Spleen (tissue), 11 donors: ENCODE data around the gene MID1. TPM values are rescaled to one million over a fixed set of nuclear protein-coding genes. Genes with fewer than 3 reads are reported as not detected.

Experiments used
- DNase-seq: peaks from one replicate; pipeline ENCODE4 v3.0.0-alpha.2; 2020
- H3K27ac ChIP-seq, 8 donors: fragments of 200-600 bp; sonication (generic) in 7 of 8; 1 replicate in 4 of 8; 2 replicates in 4 of 8; pipeline versions ENCODE4 v1.5.0 to v1.8.0; 2016 to 2021; ENCODE audit warnings: inconsistent platforms in 4 of 8, mild to moderate bottlenecking in 4 of 8, moderate library complexity in 1 of 8
- H3K27me3 ChIP-seq, 7 donors: fragments of 200-600 bp; sonication (generic) in 6 of 7; replicated peaks in 1 of 7; 1 replicate in 4 of 7; 2 replicates in 3 of 7; pipeline versions ENCODE4 v1.5.0 to v1.8.0; 2016 to 2021; ENCODE audit warnings: inconsistent platforms in 3 of 7, mild to moderate bottlenecking in 1 of 7
- H3K36me3 ChIP-seq, 6 donors: fragments of 200-600 bp; sonication (generic) in 5 of 6; 1 replicate in 4 of 6; 2 replicates in 2 of 6; pipeline versions ENCODE4 v1.5.0 to v1.8.0; 2016 to 2021; ENCODE audit warnings: inconsistent platforms in 2 of 6
- H3K4me1 ChIP-seq, 6 donors: fragments of 200-600 bp; sonication (generic) in 5 of 6; 1 replicate in 3 of 6; 2 replicates in 3 of 6; pipeline versions ENCODE4 v1.5.0 to v1.8.0; 2016 to 2021; ENCODE audit warnings: inconsistent platforms in 3 of 6
- H3K4me3 ChIP-seq, 8 donors: fragments of 200-600 bp; sonication (generic) in 7 of 8; 1 replicate in 4 of 8; 2 replicates in 4 of 8; pipeline versions ENCODE4 v1.5.0 to v1.8.0; 2016 to 2021; ENCODE audit warnings: inconsistent platforms in 4 of 8, mild to moderate bottlenecking in 4 of 8, moderate library complexity in 2 of 8
- H3K9me3 ChIP-seq, 8 donors: fragments of 200-600 bp; sonication (generic) in 7 of 8; 1 replicate in 4 of 8; 2 replicates in 4 of 8; pipeline versions ENCODE4 v1.5.0 to v1.8.0; 2016 to 2021; ENCODE audit warnings: inconsistent platforms in 4 of 8
- POLR2A ChIP-seq, 3 donors: fragments of 450-650 bp; IDR thresholded peaks; one replicate each; pipeline ENCODE4 v1.5.1; 2017; ENCODE audit warnings: antibody characterized with exemption in 3 of 3, mild to moderate bottlenecking in 1 of 3
- POLR2AphosphoS5 ChIP-seq, 3 donors: sonication (generic); formaldehyde crosslinking; IDR thresholded peaks; one replicate each; pipeline ENCODE4 v1.5.1; 2017; ENCODE audit warnings: antibody characterized with exemption in 3 of 3
- WGBS, 5 donors: extraction: QIAGEN DNeasy Blood & Tissue Kit in 3 of 5; methylation state at CpG; one replicate each; pipeline versions ENCODE4 v1.1.5 to v1.1.7; 2013 to 2018; 5-methylcytosine and 5-hydroxymethylcytosine counted together
- intact Hi-C: fragments of 100-400 bp; cut with DNase I; formaldehyde crosslinking; loops from one replicate; pipeline ENCODE4 v1.15.0; 2023; ENCODE audit warnings: low total_unique reads
- polyA plus RNA-seq, 3 donors: library from polyadenylated mRNA; stranded (reverse); fragments of 200-250 nt; gene quantifications; one replicate each; pipeline ENCODE4 v1.2.1, GENCODE V29; 2013
- total RNA-seq, 7 donors: library from RNA; depleted of rRNA in 3 of 7; stranded (reverse); fragments of >200 nt in 3 of 7; fragmentation: NEBNext Ultra II Directional in 4 of 7; extraction: Animal tissue kit (Norgen Biotek cat#: 25700) in 4 of 7; gene quantifications; one replicate each; pipeline versions ENCODE4 v1.1.0 to v1.2.1, GENCODE V29; 2016 to 2021
- TF ChIP-seq, protein P1 (sequence below), 11 experiments: fragments of 200-600 bp in 7 of 11; fragments of 450-650 bp in 4 of 11; sonication (generic) in 4 of 11; IDR thresholded peaks in 8 of 11; conservative IDR thresholded peaks in 3 of 11; 1 replicate in 7 of 11; 2 replicates in 4 of 11; pipeline versions ENCODE4 v1.4.0 to v1.8.0; 2016 to 2021; ENCODE audit warnings: antibody characterized with exemption in 11 of 11, inconsistent platforms in 4 of 11, mild to moderate bottlenecking in 1 of 11
- donor health status: healthy with polysubstance abuse.
- donor health status: DM: no; HTN: no; CAD: no; lungs with moderate emphysema.
- donor health status: DM: no; HTN: no; CAD: no.
- donor health status: Bipolar disorder and iron deficiency.
- donor health status: healthy.
- donor health status: DM: no; HTN: no; CAD: no.
- donor health status: DM: yes; HTN: yes; CAD: no.

Gene MID1
- total and polyA plus RNA-seq, 10 donors = 0.24 to 4.4 (median 2.7) TPM

DNA sequence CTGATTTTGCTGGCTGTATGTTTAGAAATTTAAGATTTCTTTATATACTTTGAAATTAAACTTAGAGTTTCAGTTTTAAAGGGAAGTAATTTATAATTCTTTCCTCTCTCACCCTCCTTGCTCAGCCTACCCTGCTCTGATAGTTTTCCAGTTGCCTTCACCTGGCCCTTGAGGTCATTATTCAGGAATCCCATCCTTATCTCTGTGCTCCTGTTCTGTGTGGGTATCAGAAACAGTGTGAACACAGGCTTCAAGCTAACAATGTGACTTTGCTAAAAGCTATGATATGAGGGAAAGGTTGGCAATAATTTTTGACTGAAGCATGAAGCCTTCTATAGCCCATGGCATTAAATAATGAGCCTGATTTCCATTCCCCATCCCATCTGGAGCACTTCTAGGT is 128.1 kb downstream of the MID1 start:
- DNase-seq = no peak
- no peaks in the 10 kb centered on the region for H3K36me3 ChIP-seq
- intact Hi-C loops = no loop called here
- no peak overlapping the region for H3K27ac ChIP-seq
- H3K27me3 ChIP-seq = peaks cover 0 to 7% (median 0%) of the 10 kb centered on the region in 7 donors
- no peaks in the 10 kb centered on the region for H3K9me3 ChIP-seq
- no peaks in the 10 kb centered on the region for H3K4me1 ChIP-seq
- H3K4me3 ChIP-seq = no peak overlapping the region
- TF ChIP-seq, protein P1, sequence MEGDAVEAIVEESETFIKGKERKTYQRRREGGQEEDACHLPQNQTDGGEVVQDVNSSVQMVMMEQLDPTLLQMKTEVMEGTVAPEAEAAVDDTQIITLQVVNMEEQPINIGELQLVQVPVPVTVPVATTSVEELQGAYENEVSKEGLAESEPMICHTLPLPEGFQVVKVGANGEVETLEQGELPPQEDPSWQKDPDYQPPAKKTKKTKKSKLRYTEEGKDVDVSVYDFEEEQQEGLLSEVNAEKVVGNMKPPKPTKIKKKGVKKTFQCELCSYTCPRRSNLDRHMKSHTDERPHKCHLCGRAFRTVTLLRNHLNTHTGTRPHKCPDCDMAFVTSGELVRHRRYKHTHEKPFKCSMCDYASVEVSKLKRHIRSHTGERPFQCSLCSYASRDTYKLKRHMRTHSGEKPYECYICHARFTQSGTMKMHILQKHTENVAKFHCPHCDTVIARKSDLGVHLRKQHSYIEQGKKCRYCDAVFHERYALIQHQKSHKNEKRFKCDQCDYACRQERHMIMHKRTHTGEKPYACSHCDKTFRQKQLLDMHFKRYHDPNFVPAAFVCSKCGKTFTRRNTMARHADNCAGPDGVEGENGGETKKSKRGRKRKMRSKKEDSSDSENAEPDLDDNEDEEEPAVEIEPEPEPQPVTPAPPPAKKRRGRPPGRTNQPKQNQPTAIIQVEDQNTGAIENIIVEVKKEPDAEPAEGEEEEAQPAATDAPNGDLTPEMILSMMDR (IDR thresholded peaks at IDR 0.05 in 8 of 11, conservative IDR thresholded peaks at IDR 0.05 in 3 of 11) = no peak
- TF ChIP-seq POLR2AphosphoS5 (IDR thresholded peaks at IDR 0.05) (no peak), POLR2A (IDR thresholded peaks at IDR 0.05) (no peak)

GRCh38 chrX:10486373-10486772 is 134.0 kb downstream of the MID1 start:
- intact Hi-C loops = no loop called here
- Histone ChIP-seq H3K9me3 (no peaks in the 10 kb centered on the region), H3K4me1 (no peaks in the 10 kb centered on the region), H3K27ac (no peak overlapping the region), H3K4me3 (no peak overlapping the region), H3K36me3 (no peaks in the 10 kb centered on the region), H3K27me3 (peaks cover 0 to 7% (median 0%) of the 10 kb centered on the region in 7 donors)
- WGBS, 5 donors = 61 to 93% (median 76%) methylated on average over 3 of the region's 3 CpGs
- TF ChIP-seq POLR2AphosphoS5 (IDR thresholded peaks at IDR 0.05) (no peak), POLR2A (IDR thresholded peaks at IDR 0.05) (no peak)
- TF ChIP-seq, protein P1 (IDR thresholded peaks at IDR 0.05 in 8 of 11, conservative IDR thresholded peaks at IDR 0.05 in 3 of 11) = no peak
- DNase-seq = no peak

GRCh38 chrX:10485326-10485725 is 135.1 kb downstream of the MID1 start:
- Histone ChIP-seq H3K9me3 (no peaks in the 10 kb centered on the region), H3K27ac (no peak overlapping the region), H3K36me3 (no peaks in the 10 kb centered on the region), H3K27me3 (no peaks in the 10 kb centered on the region), H3K4me3 (no peak overlapping the region), H3K4me1 (no peaks in the 10 kb centered on the region)
- WGBS, 5 donors = 70 to 100% (median 92%) methylated on average over 3 of the region's 3 CpGs
- intact Hi-C loops = no loop called here
- TF ChIP-seq POLR2AphosphoS5 (IDR thresholded peaks at IDR 0.05) = no peak
- TF ChIP-seq, protein P1 (IDR thresholded peaks at IDR 0.05 in 8 of 11, conservative IDR thresholded peaks at IDR 0.05 in 3 of 11) = no peak
- no peak for TF ChIP-seq POLR2A (IDR thresholded peaks at IDR 0.05)
- DNase-seq = no peak

GRCh38 chrX:10484683-10485247 is 135.6 kb downstream of the MID1 start:
- DNase-seq = no peak
- Histone ChIP-seq H3K27me3 (no peaks in the 10 kb centered on the region), H3K4me1 (no peaks in the 10 kb centered on the region), H3K27ac (no peak overlapping the region), H3K9me3 (no peaks in the 10 kb centered on the region), H3K4me3 (no peak overlapping the region), H3K36me3 (no peaks in the 10 kb centered on the region)
- WGBS, 5 donors = 78 to 97% (median 92%) methylated on average over 7 of the region's 7 CpGs
- intact Hi-C loops = no loop called here
- TF ChIP-seq POLR2AphosphoS5 (IDR thresholded peaks at IDR 0.05) (no peak), POLR2A (IDR thresholded peaks at IDR 0.05) (no peak)
- TF ChIP-seq, protein P1 (IDR thresholded peaks at IDR 0.05 in 8 of 11, conservative IDR thresholded peaks at IDR 0.05 in 3 of 11) = no peak
